AG09309 (cell line): ENCODE results near the gene IGFBP7.

ENCODE experiments used
- DNase-seq: peaks from one replicate; pipeline ENCODE4 v3.0.0-alpha.2; 2010; ENCODE audit warnings: low read depth
- H3K4me3 ChIP-seq: 2 replicates; pipeline ENCODE4 v1.5.1; 2011; ENCODE audit warnings: mild to moderate bottlenecking, low read depth, low read length, moderate library complexity; ENCODE audit not compliant: control insufficient read depth
- CTCF ChIP-seq: IDR thresholded peaks from 2 replicates; pipeline ENCODE4 v1.5.1; 2011; ENCODE audit warnings: mild to moderate bottlenecking, low read depth, low read length, inconsistent platforms; ENCODE audit not compliant: insufficient read depth, control insufficient read depth; ENCODE audit errors: missing control alignments

The IGFBP7 gene

GRCh38 chr4:57041020-57041419 is 69.2 kb downstream of the IGFBP7 start:
- TF ChIP-seq CTCF: no peak

GRCh38 chr4:57040510-57040909 is 69.7 kb downstream of the IGFBP7 start:
- TF ChIP-seq CTCF: no peak
- no peak overlapping the region for H3K4me3 ChIP-seq
- DNase-seq: no peak

More at GRCh38 chr4:57041020-57041419, 69.2 kb downstream of the IGFBP7 start:
- no peak overlapping the region for H3K4me3 ChIP-seq
- DNase-seq: no peak

GRCh38 chr4:57039345-57039744 is 70.8 kb downstream of the IGFBP7 start:
- no peak for DNase-seq
- H3K4me3 ChIP-seq: no peak overlapping the region
- no peak for TF ChIP-seq CTCF

- no peak for DNase-seq
- no peak overlapping the region for H3K4me3 ChIP-seq
- TF ChIP-seq CTCF: peak; percentile 92
These were observed 72.1 kb downstream of the IGFBP7 start for GRCh38 chr4:57037982-57038604.

GRCh38 chr4:57034520-57034919 is 75.7 kb downstream of the IGFBP7 start:
- no peak for DNase-seq
- no peak overlapping the region for H3K4me3 ChIP-seq
- TF ChIP-seq CTCF: no peak

GRCh38 chr4:57023104-57023503 is 87.1 kb downstream of the IGFBP7 start:
- H3K4me3 ChIP-seq: no peak overlapping the region
- TF ChIP-seq CTCF: no peak
- DNase-seq: peak; percentile 93
